ENCODE data around the gene TBL1XR1.
"Not testable (repeated sequence)": the region's sequence is repeated elsewhere in the genome, so short reads cannot be mapped to it uniquely, and the experiment has no call there.

DNA sequence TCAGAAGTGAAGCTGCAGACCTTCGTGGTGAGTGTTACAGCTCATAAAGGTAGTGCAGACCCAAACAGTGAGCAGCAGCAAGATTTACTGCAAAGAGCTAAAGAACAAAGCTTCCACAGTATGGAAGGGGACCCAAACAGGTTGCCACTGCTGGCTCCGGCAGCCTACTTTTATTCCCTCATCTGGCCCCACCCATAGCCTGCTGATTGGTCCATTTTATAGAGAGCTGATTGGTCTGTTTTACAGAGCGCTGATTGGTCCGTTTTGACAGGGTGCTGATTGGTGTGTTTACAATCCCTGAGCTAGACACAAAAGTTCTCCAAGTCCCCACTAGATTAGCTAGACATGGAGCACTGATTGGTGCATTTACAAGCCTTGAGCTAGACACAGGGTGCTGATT, 5.7 kb upstream of the TBL1XR1 start:
- not testable (repeated sequence) for TF ChIP-seq EZH2phosphoT487, EZH2 (IDR thresholded peaks at IDR 0.05)
- TF ChIP-seq, protein P1, sequence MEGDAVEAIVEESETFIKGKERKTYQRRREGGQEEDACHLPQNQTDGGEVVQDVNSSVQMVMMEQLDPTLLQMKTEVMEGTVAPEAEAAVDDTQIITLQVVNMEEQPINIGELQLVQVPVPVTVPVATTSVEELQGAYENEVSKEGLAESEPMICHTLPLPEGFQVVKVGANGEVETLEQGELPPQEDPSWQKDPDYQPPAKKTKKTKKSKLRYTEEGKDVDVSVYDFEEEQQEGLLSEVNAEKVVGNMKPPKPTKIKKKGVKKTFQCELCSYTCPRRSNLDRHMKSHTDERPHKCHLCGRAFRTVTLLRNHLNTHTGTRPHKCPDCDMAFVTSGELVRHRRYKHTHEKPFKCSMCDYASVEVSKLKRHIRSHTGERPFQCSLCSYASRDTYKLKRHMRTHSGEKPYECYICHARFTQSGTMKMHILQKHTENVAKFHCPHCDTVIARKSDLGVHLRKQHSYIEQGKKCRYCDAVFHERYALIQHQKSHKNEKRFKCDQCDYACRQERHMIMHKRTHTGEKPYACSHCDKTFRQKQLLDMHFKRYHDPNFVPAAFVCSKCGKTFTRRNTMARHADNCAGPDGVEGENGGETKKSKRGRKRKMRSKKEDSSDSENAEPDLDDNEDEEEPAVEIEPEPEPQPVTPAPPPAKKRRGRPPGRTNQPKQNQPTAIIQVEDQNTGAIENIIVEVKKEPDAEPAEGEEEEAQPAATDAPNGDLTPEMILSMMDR (IDR thresholded peaks at IDR 0.05): not testable (repeated sequence)

Measured in neural progenitor cell (in vitro differentiated cells).